SKM-1 treated with dmso at 0.1 percent for 144 hours (cell line): Measurements from ENCODE around the gene CRYM.
"Not testable (repeated sequence)": the region's sequence is repeated elsewhere in the genome, so short reads cannot be mapped to it uniquely, and the experiment has no call there.

Experiments
- DNase-seq: peaks from one replicate; lab custom pipeline; 2025; ENCODE audit not compliant: unreplicated experiment; lab: John Stamatoyannopoulos, UW

CRYM gene

DNA sequence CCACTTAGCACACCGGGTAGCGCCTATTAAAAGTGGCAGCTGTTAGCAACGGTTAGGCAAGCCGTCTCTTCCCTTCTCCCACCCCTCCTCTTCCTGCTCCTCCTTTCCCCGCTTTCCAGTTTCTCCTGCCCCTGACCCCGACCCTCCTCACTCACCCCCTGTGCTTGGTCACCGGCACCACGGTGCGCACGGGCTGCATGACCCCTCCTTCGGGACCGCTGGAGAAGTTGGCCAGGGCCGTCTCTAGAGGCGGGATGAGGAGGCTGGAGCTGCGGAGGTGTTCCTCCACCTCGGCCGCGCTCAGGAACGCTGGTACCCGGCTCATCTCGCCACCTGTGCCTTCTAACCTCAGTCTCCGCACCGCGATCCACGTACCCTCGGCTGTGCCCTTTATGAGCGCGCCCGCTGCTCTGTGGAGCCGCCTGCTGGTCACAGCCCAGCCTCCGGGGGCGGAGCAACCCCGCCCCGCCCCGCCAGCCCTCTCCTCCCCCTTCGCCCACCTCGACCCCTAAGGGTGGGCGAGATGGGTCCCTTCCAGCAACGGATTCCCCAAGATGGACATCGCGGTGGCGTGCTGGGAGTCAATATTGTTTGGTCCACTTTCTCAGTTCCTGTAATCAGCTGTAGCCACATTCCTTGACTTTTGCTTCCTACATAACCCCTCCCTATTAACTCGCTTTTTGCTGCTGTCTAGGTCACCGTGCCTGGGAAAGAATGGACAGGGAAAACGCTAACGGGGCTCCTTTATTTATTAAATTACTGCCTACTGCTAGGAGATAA is at the start of gene CRYM:
Gene CRYM (minus strand): TSS at position 364 of the 780 bp plus-strand sequence. CDS start 39 bp downstream, at position 325.
- DNase-seq, result peak; percentile 26

GRCh38 chr16:21327046-21327445 is 49.0 kb upstream of the CRYM start:
- no peak for DNase-seq

DNA sequence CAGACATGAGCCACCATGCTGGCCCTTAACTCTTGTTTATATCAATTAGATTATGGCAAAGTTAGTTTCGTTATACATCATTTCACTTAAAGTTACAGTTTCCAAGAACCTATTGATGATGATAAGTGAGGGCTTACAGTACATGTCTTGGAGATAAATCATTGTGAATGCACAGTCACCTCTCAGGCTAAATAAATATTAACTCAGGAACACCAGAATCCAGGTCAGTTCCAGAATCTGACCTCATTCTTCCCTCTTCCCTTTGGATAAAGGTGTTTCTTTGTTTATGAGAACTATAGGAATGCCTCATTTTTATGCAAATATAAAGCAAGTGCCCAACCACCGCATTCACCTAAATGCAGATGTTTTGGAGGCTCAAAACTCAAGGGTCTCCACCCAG is 48.4 kb upstream of the CRYM start:
- no peak for DNase-seq

- DNase-seq, result no peak
Observed at GRCh38 chr16:21324267-21324666, 46.2 kb upstream of the CRYM start.

DNA sequence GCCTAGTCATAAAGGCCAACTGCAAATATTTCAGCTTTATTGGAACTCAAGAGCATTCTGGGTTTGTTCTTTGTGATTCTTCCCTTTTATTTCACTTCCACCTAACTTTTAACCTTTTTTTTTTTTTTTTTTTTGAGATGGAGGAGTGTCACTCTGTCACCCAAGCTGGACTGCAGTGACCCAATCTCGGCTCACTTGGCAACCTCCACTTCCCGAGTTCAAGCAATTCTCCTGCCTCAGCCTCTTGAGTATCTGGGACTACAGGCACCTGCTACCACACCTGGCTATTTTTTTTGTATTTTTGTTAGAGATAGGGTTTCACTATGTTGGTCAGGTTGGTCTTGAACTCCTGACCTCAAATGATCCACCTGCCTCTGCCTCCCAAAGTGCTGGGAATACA is 44.2 kb upstream of the CRYM start:
- not testable (repeated sequence) for DNase-seq

GRCh38 chr16:21321736-21322135 is 43.6 kb upstream of the CRYM start:
- no peak for DNase-seq

GRCh38 chr16:21314339-21314738 is 36.2 kb upstream of the CRYM start:
- DNase-seq, result no peak

DNA sequence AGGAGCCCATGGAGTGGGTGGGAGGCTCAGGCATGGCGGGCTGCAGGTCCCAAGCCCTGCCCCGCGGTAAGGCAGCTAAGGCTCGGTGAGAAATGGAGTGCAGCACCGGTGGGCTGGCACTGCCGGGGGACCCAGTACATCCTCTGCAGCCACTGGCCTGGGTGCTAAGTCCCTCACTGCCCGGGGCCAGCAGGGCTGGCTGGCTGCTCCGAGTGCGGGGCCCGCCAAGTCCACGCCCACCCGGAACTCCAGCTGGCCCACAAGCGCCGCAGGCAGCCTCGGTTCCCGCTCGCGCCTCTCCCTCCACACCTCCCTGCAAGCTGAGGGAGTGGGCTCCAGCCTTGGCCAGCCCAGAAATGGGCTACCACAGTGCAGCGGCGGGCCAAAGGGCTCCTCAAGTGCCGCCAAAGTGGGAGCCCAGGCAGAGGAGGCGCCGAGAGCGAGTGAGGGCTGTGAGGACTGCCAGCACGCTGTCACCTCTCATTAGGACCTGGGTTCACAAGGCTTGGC is 34.8 kb upstream of the CRYM start:
- not testable (repeated sequence) for DNase-seq

DNA sequence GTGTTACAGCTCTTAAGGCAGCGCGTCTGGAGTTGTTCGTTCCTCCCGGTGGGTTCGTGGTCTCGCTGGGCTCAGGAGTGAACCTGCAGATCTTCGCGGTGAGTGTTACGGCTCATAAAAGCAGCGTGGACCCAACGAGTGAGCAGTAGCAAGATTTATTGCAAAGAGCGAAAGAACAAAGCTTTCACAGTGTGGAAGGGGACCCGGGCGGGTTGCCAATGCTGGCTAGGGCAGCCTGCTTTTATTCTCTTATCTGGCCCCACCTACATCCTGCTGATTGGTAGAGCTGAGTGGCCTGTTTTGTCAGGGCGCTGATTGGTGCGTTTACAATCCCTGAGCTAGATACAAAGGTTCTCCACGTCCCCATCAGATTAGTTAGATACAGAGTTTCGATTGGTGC is 34.0 kb upstream of the CRYM start:
- DNase-seq, result not testable (repeated sequence)

GRCh38 chr16:21306712-21307111 is 28.6 kb upstream of the CRYM start:
- not testable (repeated sequence) for DNase-seq

GRCh38 chr16:21302898-21303528 is 24.9 kb upstream of the CRYM start:
- no peak for DNase-seq

- DNase-seq, result no peak
Observed at GRCh38 chr16:21302454-21302853, 24.4 kb upstream of the CRYM start.

DNA sequence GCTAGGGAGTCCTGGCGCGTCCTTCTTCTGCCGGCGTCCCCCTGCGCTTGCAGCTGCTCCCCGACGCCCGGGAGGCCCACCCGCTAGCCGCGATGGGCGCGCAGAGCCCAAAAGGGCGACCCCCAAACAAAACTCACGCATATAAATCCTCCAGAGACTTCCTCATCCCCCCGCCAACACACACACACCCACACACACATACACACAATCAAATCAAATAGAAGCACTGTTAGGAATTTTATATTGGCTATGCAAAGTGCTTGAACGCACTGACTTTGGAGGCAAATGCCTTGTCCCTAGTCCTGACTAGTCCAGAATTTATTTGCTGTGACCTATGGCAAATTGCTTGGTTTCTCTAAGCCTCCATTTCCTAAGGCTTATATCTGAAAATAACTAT is 23.8 kb upstream of the CRYM start:
- DNase-seq, result no peak

DNA sequence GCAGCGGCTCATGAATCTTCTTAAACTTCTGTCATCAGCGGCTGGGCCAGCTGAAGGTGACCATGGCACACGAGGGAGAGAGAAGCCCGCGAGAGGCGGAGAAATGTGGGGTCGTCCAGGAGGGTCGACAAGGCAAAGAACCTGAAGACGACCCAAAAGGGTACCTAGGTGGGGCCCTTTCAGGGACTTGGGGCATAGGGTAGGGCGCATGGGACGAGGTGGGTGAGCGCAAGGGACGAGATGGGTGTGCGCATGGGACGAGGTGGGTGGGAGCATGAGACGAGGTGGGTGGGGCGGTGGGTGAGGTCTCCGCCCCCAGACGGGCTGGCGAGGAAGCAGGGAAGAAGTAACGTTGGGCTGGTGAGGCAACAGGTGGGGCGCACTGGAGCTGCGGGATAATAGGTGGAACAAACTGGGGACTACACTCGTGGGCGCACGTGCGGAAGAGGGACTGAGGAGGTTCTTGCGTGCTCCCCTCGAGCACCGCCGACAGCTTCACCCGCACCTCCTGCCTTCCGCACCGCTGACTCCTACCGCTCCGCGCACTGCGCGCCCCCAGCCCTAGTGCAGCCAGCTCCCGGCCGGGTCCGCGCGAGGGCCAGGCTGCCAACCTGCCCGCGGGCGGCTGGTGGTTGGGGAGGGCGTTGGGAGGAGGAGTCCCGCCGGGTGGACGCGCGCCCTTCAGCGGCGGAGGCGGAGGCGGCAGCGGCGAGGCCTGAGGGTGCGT is 23.2 kb upstream of the CRYM start:
- peak; percentile 60 for DNase-seq

- DNase-seq, result peak; percentile 93
Observed at GRCh38 chr16:21300309-21301167, 22.4 kb upstream of the CRYM start.

GRCh38 chr16:21289789-21290188 is 11.7 kb upstream of the CRYM start:
- DNase-seq, result not testable (repeated sequence)

- no peak for DNase-seq
Observed at GRCh38 chr16:21285314-21285713, 7.2 kb upstream of the CRYM start.

GRCh38 chr16:21284414-21284813 is 6.3 kb upstream of the CRYM start:
- DNase-seq, result no peak

DNA sequence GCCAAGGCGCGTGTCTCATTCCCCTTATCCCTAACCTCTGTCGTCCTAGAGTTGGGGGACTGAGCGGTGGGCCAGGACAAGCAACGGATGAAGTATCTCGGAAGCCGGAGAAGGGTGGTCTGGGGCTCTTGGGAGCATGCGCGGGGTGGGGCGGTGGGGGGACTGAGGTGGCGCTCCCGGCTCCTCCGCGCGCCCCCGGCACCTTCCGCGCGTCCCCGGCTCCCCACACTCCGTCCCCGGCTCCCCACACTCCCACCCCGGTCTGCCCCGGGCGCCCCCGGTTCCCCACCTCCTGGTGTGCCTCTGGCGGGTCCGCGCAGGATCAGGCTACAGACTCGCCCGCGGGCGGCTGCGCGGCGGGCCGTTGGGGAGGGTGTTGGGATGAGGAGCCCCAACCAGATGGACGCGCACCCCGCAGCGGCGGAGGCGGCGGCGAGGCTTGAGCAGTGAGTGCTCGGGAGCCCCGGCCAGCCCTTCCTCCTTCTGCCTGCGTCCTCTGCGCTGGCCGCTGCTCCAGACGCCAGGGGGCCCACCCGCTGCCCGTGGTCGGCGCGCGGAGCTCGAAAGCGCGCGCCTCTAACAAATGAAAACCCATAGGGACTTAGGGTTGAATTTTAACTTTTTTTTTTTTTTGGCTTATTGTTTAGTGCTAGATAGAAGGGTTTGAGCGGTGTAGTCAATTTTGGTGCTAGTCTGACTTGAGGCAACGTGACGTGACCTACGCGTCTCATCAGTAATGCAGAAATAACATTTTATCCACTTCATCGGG is 5.6 kb upstream of the CRYM start:
- no peak for DNase-seq
